Skeletal muscle cell (primary cell): Measurements from ENCODE around the gene JADE2.
"Not testable (repeated sequence)": the region's sequence is repeated elsewhere in the genome, so short reads cannot be mapped to it uniquely, and the experiment has no call there.

ENCODE experiments used
- DNase-seq: peaks from one replicate; pipeline ENCODE4 v3.0.0-alpha.2; 2010; ENCODE audit warnings: low read depth
- H3K4me3 ChIP-seq: 2 replicates; pipeline ENCODE4 v1.5.1; 2011; ENCODE audit warnings: low read depth, mild to moderate bottlenecking, control low read depth, low read length, moderate library complexity

Gene JADE2

GRCh38 chr5:134579284-134579771 lies 53.9 kb downstream of the JADE2 start:
- H3K4me3 ChIP-seq, result no peak overlapping the region
- DNase-seq, result no peak

GRCh38 chr5:134580001-134580460 lies 54.6 kb downstream of the JADE2 start:
- DNase-seq, result no peak
- H3K4me3 ChIP-seq, result no peak overlapping the region

- no peak for DNase-seq
- no peak overlapping the region for H3K4me3 ChIP-seq
Observed at GRCh38 chr5:134581241-134581981, 55.9 kb downstream of the JADE2 start.

GRCh38 chr5:134582281-134582680 lies 56.8 kb downstream of the JADE2 start:
- DNase-seq, result no peak
- H3K4me3 ChIP-seq, result no peak overlapping the region

GRCh38 chr5:134582941-134583340 lies 57.5 kb downstream of the JADE2 start:
- no peak for DNase-seq
- no peak overlapping the region for H3K4me3 ChIP-seq

- no peak for DNase-seq
Observed at GRCh38 chr5:134583766-134584165, 58.3 kb downstream of the JADE2 start.

GRCh38 chr5:134584662-134585061 lies 59.2 kb downstream of the JADE2 start:
- H3K4me3 ChIP-seq, result no peak overlapping the region
- DNase-seq, result no peak

More at GRCh38 chr5:134583766-134584165, 58.3 kb downstream of the JADE2 start:
- no peak overlapping the region for H3K4me3 ChIP-seq

GRCh38 chr5:134585966-134586365 lies 60.5 kb downstream of the JADE2 start:
- H3K4me3 ChIP-seq, result no peak overlapping the region
- DNase-seq, result no peak

- no peak overlapping the region for H3K4me3 ChIP-seq
Observed at GRCh38 chr5:134586866-134587524, 61.5 kb downstream of the JADE2 start.

GRCh38 chr5:134590992-134591659 lies 65.7 kb downstream of the JADE2 start:
- no peak overlapping the region for H3K4me3 ChIP-seq
- DNase-seq, result no peak

More at GRCh38 chr5:134586866-134587524, 61.5 kb downstream of the JADE2 start:
- peak; percentile 14 for DNase-seq

- no peak for DNase-seq
- H3K4me3 ChIP-seq, result no peak overlapping the region
Observed at GRCh38 chr5:134592141-134592746, 66.8 kb downstream of the JADE2 start.

GRCh38 chr5:134594336-134594735 lies 68.9 kb downstream of the JADE2 start:
- DNase-seq, result no peak

GRCh38 chr5:134594797-134595457 lies 69.5 kb downstream of the JADE2 start:
- no peak overlapping the region for H3K4me3 ChIP-seq
- DNase-seq, result no peak

More at GRCh38 chr5:134594336-134594735, 68.9 kb downstream of the JADE2 start:
- H3K4me3 ChIP-seq, result no peak overlapping the region

- no peak overlapping the region for H3K4me3 ChIP-seq
- DNase-seq, result no peak
Observed at GRCh38 chr5:134595458-134595838, 70.0 kb downstream of the JADE2 start.

- not testable (repeated sequence) for DNase-seq, H3K4me3 ChIP-seq
Observed at GRCh38 chr5:134599820-134600219, 74.3 kb downstream of the JADE2 start.

- DNase-seq, result peak; percentile 55
- no peak overlapping the region for H3K4me3 ChIP-seq
Observed at GRCh38 chr5:134600600-134600999, 75.1 kb downstream of the JADE2 start.

GRCh38 chr5:134603059-134603458 lies 77.6 kb downstream of the JADE2 start:
- no peak overlapping the region for H3K4me3 ChIP-seq
- DNase-seq, result peak; percentile 14

- DNase-seq, result no peak
- no peak overlapping the region for H3K4me3 ChIP-seq
Observed at GRCh38 chr5:134604908-134605307, 79.4 kb downstream of the JADE2 start.

GRCh38 chr5:134606726-134607125 lies 81.3 kb downstream of the JADE2 start:
- no peak for DNase-seq
- no peak overlapping the region for H3K4me3 ChIP-seq
